ENCODE data around the gene PLCB1. TPM values are rescaled to one million over a fixed set of nuclear protein-coding genes. Genes with fewer than 3 reads are reported as not detected.
A peak's percentile ranks its signal among the peaks of the same experiment; 100 is the strongest.

PLCB1 gene
- total RNA-seq, 4 donors from 2014 or later, result 72.9 to 115 (median 76.3) TPM

GRCh38 chr20:8244637-8245036, 112.6 kb downstream of the PLCB1 start:
- no peak for DNase-seq (ENCODE audit: extremely low spot score)
- no peaks in the 10 kb centered on the region for H3K27me3 ChIP-seq
- H3K36me3 ChIP-seq, result no peaks in the 10 kb centered on the region
- H3K4me3 ChIP-seq, result no peak overlapping the region
- H3K27ac ChIP-seq (replicated peaks in 1 of 4), result peak overlapping the region; percentile 0 to 66 (median 45)
- no peak for TF ChIP-seq EP300 (IDR thresholded peaks at IDR 0.05)
- TF ChIP-seq CTCF (IDR thresholded peaks at IDR 0.05), result no peak
- no peak for TF ChIP-seq POLR2AphosphoS5 (IDR thresholded peaks at IDR 0.05)
- TF ChIP-seq POLR2A (IDR thresholded peaks at IDR 0.05; ENCODE audit: low read depth), result no peak
- no peaks in the 10 kb centered on the region for H3K9me3 ChIP-seq
- peaks cover 20 to 53% (median 44%) of the 10 kb centered on the region in 4 donors for H3K4me1 ChIP-seq
- WGBS, result 68% methylated on average over 2 of the region's 2 CpGs
- intact Hi-C loops (cut with DNase I), result no loop called here

DNA sequence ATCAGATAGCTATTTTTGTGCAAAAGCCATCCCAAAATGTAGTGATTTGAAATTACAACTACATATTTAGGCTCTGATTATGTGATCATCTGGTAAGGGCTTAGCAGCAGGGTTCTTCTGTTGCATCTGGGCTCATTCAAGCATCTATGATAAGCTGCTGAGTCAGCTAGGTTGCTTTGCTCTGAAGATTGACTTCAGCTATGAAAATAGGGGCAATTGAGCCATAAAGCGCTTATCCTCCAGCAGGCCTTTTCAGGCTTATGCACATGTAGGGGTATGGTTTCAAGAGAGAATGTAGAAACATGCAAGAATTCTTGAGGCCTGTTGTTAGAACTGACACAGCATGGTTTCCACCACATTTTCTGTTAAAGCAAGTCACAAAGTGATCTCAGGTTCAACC, 114.1 kb downstream of the PLCB1 start:
- no peaks in the 10 kb centered on the region for H3K36me3 ChIP-seq
- H3K4me1 ChIP-seq, result peaks cover 20 to 61% (median 55%) of the 10 kb centered on the region in 4 donors
- H3K4me3 ChIP-seq, result no peak overlapping the region
- H3K9me3 ChIP-seq, result no peaks in the 10 kb centered on the region
- H3K27ac ChIP-seq (replicated peaks in 1 of 4), result no peak overlapping the region
- intact Hi-C loops (cut with DNase I), result no loop called here
- DNase-seq (ENCODE audit: extremely low spot score), result no peak
- H3K27me3 ChIP-seq, result no peaks in the 10 kb centered on the region
- TF ChIP-seq POLR2AphosphoS5 (IDR thresholded peaks at IDR 0.05), result no peak
- TF ChIP-seq POLR2A (IDR thresholded peaks at IDR 0.05; ENCODE audit: low read depth), result no peak
- no peak for TF ChIP-seq CTCF (IDR thresholded peaks at IDR 0.05)
- no peak for TF ChIP-seq EP300 (IDR thresholded peaks at IDR 0.05)
- 100% methylated on average over 1 of the region's 1 CpG for WGBS

DNA sequence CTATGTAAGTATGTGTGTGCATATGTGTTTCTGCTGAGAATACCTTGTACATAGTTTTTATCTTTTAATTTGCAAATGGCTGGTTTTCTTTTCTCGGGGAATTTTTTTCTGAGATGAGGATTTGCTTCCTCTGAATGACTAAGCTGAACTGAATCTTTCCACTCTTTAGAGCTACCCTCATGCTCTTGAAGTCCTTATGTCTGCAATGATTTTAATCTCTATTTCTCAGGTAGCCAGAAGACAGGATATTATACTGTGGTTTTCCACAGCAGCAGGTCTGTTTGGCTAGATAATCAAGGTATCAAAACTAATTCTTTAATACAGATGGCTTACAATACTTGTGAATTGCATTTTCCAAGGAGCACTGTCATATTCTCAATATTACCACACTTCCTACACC, 114.7 kb downstream of the PLCB1 start:
- TF ChIP-seq EP300 (IDR thresholded peaks at IDR 0.05) (no peak), CTCF (IDR thresholded peaks at IDR 0.05) (no peak), POLR2A (IDR thresholded peaks at IDR 0.05; ENCODE audit: low read depth) (no peak), POLR2AphosphoS5 (IDR thresholded peaks at IDR 0.05) (no peak)
- peaks cover 20 to 60% (median 55%) of the 10 kb centered on the region in 4 donors for H3K4me1 ChIP-seq
- intact Hi-C loops (cut with DNase I), result no loop called here

DNA sequence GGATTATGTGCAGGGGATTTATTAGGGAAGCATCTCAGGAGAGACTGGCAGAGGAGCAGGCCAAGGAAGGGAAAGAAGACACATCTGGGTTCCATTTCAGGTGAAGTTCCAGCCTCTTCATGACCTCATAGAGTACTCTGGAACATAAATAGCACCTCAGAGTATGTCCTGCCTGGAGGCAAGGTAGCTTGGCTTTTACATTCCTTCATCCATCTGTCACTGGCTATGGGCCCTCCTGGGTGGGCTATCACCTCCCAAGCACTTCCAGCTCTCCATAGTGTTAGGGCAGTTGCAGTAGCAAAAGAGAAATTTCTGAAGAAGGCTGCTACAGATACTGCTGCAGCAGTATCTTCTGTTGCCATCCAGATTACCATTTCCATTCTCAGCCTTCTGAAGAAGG, 116.0 kb downstream of the PLCB1 start:
- intact Hi-C loops (cut with DNase I), result no loop called here
- no peak for DNase-seq (ENCODE audit: extremely low spot score)

More for the DNA sequence above, 114.7 kb downstream of the PLCB1 start:
- WGBS, result 86% methylated on average over 1 of the region's 1 CpG
- Histone ChIP-seq H3K9me3 (no peaks in the 10 kb centered on the region), H3K27me3 (no peaks in the 10 kb centered on the region), H3K27ac (replicated peaks in 1 of 4) (no peak overlapping the region), H3K4me3 (no peak overlapping the region), H3K36me3 (no peaks in the 10 kb centered on the region)
- no peak for DNase-seq (ENCODE audit: extremely low spot score)

More for the DNA sequence above, 116.0 kb downstream of the PLCB1 start:
- Histone ChIP-seq H3K27ac (replicated peaks in 1 of 4) (no peak overlapping the region), H3K27me3 (no peaks in the 10 kb centered on the region), H3K4me3 (no peak overlapping the region), H3K9me3 (no peaks in the 10 kb centered on the region), H3K36me3 (no peaks in the 10 kb centered on the region), H3K4me1 (peaks cover 11 to 57% (median 43%) of the 10 kb centered on the region in 4 donors)
- TF ChIP-seq EP300 (IDR thresholded peaks at IDR 0.05), result no peak
- TF ChIP-seq POLR2A (IDR thresholded peaks at IDR 0.05; ENCODE audit: low read depth), result no peak
- TF ChIP-seq CTCF (IDR thresholded peaks at IDR 0.05), result no peak
- no peak for TF ChIP-seq POLR2AphosphoS5 (IDR thresholded peaks at IDR 0.05)

Data from esophagus muscularis mucosa (tissue), 4 donors.